GM21825 (cell line): Measurements from ENCODE around the gene LOXHD1.

Experiments
- ATAC-seq: cut with Tn5 transposase; IDR thresholded peaks from one replicate; pipeline ENCODE4 v1.9.1; 2021; ENCODE audit warnings: mild to moderate bottlenecking, moderate library complexity; ENCODE audit not compliant: unreplicated experiment

The LOXHD1 gene

GRCh38 chr18:46657115-46657955, at the start of gene LOXHD1:
LOXHD1 (minus strand) TSS chr18:46657220; CDS start chr18:46657033, 187 bp downstream.
- no peak for ATAC-seq

GRCh38 chr18:46705521-46705920, 48.5 kb upstream of the LOXHD1 start:
- ATAC-seq: no peak

GRCh38 chr18:46704816-46705215, 47.8 kb upstream of the LOXHD1 start:
- ATAC-seq: no peak

- no peak for ATAC-seq
Measured at GRCh38 chr18:46704189-46704588, 47.2 kb upstream of the LOXHD1 start.

- ATAC-seq: no peak
Measured at GRCh38 chr18:46702471-46702870, 45.5 kb upstream of the LOXHD1 start.

- ATAC-seq: no peak
Measured at GRCh38 chr18:46700066-46700824, 43.2 kb upstream of the LOXHD1 start.

GRCh38 chr18:46696702-46697101, 39.7 kb upstream of the LOXHD1 start:
- ATAC-seq: no peak

- no peak for ATAC-seq
Measured at GRCh38 chr18:46696268-46696667, 39.2 kb upstream of the LOXHD1 start.

GRCh38 chr18:46693996-46694395, 37.0 kb upstream of the LOXHD1 start:
- no peak for ATAC-seq

- no peak for ATAC-seq
Measured at GRCh38 chr18:46688853-46689525, 32.0 kb upstream of the LOXHD1 start.

- ATAC-seq: no peak
Measured at GRCh38 chr18:46686186-46686585, 29.2 kb upstream of the LOXHD1 start.

- ATAC-seq: no peak
Measured at GRCh38 chr18:46683252-46683651, 26.2 kb upstream of the LOXHD1 start.

GRCh38 chr18:46680784-46681695, 24.0 kb upstream of the LOXHD1 start:
- ATAC-seq: no peak

- no peak for ATAC-seq
Measured at GRCh38 chr18:46679846-46680598, 23.0 kb upstream of the LOXHD1 start.

GRCh38 chr18:46678785-46679399, 21.9 kb upstream of the LOXHD1 start:
- no peak for ATAC-seq

GRCh38 chr18:46678041-46678440, 21.0 kb upstream of the LOXHD1 start:
- no peak for ATAC-seq

GRCh38 chr18:46677611-46678010, 20.6 kb upstream of the LOXHD1 start:
- no peak for ATAC-seq

GRCh38 chr18:46676182-46676835, 19.3 kb upstream of the LOXHD1 start:
- no peak for ATAC-seq

GRCh38 chr18:46675112-46675511, 18.1 kb upstream of the LOXHD1 start:
- no peak for ATAC-seq
